OCI-LY1 (cell line): Measurements from ENCODE around the gene ATP6V1E1.

Experiments used
- H2AFZ ChIP-seq: fragments of 200-600 bp; sonication (generic), shearing (Covaris generic); 2 replicates; pipeline ENCODE4 v1.6.0; 2014; ENCODE audit warnings: antibody characterized with exemption, mild to moderate bottlenecking, low read length
- H3F3A ChIP-seq: fragments of 200-600 bp; sonication (generic), shearing (Covaris generic); 2 replicates; pipeline ENCODE4 v1.6.0; 2014; ENCODE audit warnings: mild to moderate bottlenecking, antibody characterized with exemption, low read length, moderate library complexity; ENCODE audit not compliant: insufficient read depth
- H3K27ac ChIP-seq: fragments of 200-600 bp; sonication (generic); 2 replicates; pipeline ENCODE4 v1.5.1; 2014; ENCODE audit warnings: low read length, mixed run types, mild to moderate bottlenecking, low read depth; ENCODE audit not compliant: poor library complexity, severe bottlenecking
- H3K27me3 ChIP-seq: fragments of 200-600 bp; sonication (generic); 2 replicates; pipeline ENCODE4 v1.6.0; 2014; ENCODE audit warnings: antibody characterized with exemption, mild to moderate bottlenecking, low read length, moderate library complexity; ENCODE audit not compliant: insufficient read depth
- H3K36me3 ChIP-seq: fragments of 200-600 bp; sonication (generic); 2 replicates; pipeline ENCODE4 v1.6.1; 2014; ENCODE audit warnings: mild to moderate bottlenecking, antibody characterized with exemption, low read length, moderate library complexity, mixed read lengths; ENCODE audit not compliant: insufficient read depth
- H3K4me1 ChIP-seq: fragments of 200-600 bp; sonication (generic); 2 replicates; pipeline ENCODE4 v1.5.1; 2014; ENCODE audit warnings: mild to moderate bottlenecking, low read length, moderate library complexity; ENCODE audit not compliant: insufficient read depth, severe bottlenecking
- H3K4me2 ChIP-seq: fragments of 200-600 bp; sonication (generic), shearing (Covaris generic); 2 replicates; pipeline ENCODE4 v1.6.1; 2014; ENCODE audit warnings: low read length
- H3K4me3 ChIP-seq: fragments of 200-600 bp; sonication (generic); 2 replicates; pipeline ENCODE4 v1.5.1; 2014; ENCODE audit warnings: low read length, low read depth, mild to moderate bottlenecking, mixed read lengths; ENCODE audit not compliant: poor library complexity, severe bottlenecking
- H3K79me2 ChIP-seq: fragments of 200-600 bp; shearing (Covaris generic); 2 replicates; pipeline ENCODE4 v1.6.1; 2016; ENCODE audit warnings: mixed run types, low read length, mixed read lengths; ENCODE audit not compliant: insufficient read depth
- H3K9ac ChIP-seq: fragments of 200-600 bp; sonication (generic), shearing (Covaris generic); 2 replicates; pipeline ENCODE4 v1.6.1; 2014; ENCODE audit warnings: mild to moderate bottlenecking, low read length, mixed read lengths
- H3K9me2 ChIP-seq: fragments of 200-600 bp; sonication (generic), shearing (Covaris generic); 2 replicates; pipeline ENCODE4 v1.6.1; 2014; ENCODE audit warnings: low read depth, mild to moderate bottlenecking, low read length, mixed read lengths
- H3K9me3 ChIP-seq: fragments of 200-600 bp; shearing (Covaris generic); 2 replicates; pipeline ENCODE4 v1.6.1; 2014; ENCODE audit warnings: low read length, mixed read lengths
- H4K20me1 ChIP-seq: fragments of 200-600 bp; sonication (generic), shearing (Covaris generic); 2 replicates; pipeline ENCODE4 v1.6.0; 2016; ENCODE audit warnings: mild to moderate bottlenecking, low read length; ENCODE audit not compliant: insufficient read depth
- CTCF ChIP-seq: fragments of 200-600 bp; sonication (generic), shearing (Covaris generic); IDR thresholded peaks from 2 replicates; pipeline ENCODE4 v1.5.1; 2017; ENCODE audit warnings: mild to moderate bottlenecking, antibody characterized with exemption, low read length, moderate library complexity, mixed read lengths
- EZH2 ChIP-seq: fragments of 200-600 bp; sonication (generic), shearing (Covaris generic); IDR thresholded peaks from 2 replicates; pipeline ENCODE4 v1.8.0; 2017; ENCODE audit warnings: borderline replicate concordance, mixed run types, mild to moderate bottlenecking, antibody characterized with exemption, low read length, moderate library complexity, mixed read lengths

Gene ATP6V1E1

GRCh38 chr22:17590586-17590985 lies 38.0 kb downstream of the ATP6V1E1 start:
- Histone ChIP-seq H3K9me2 (no peaks in the 10 kb centered on the region), H3K4me2 (no peak overlapping the region), H3K27me3 (no peaks in the 10 kb centered on the region), H3F3A (no peaks in the 10 kb centered on the region), H4K20me1 (no peaks in the 10 kb centered on the region), H2AFZ (no peak overlapping the region), H3K9me3 (no peaks in the 10 kb centered on the region), H3K9ac (no peak overlapping the region), H3K36me3 (peaks cover 48% of the 10 kb centered on the region), H3K4me1 (peaks cover 27% of the 10 kb centered on the region), H3K79me2 (no peaks in the 10 kb centered on the region), H3K27ac (no peak overlapping the region), H3K4me3 (no peak overlapping the region)
- TF ChIP-seq EZH2, result no peak

GRCh38 chr22:17589810-17590375 lies 38.7 kb downstream of the ATP6V1E1 start:
- Histone ChIP-seq H3K4me1 (peaks cover 20% of the 10 kb centered on the region), H4K20me1 (no peaks in the 10 kb centered on the region), H3F3A (no peaks in the 10 kb centered on the region), H3K27ac (no peak overlapping the region), H3K9ac (no peak overlapping the region), H3K9me3 (no peaks in the 10 kb centered on the region), H3K9me2 (no peaks in the 10 kb centered on the region), H2AFZ (no peak overlapping the region), H3K27me3 (no peaks in the 10 kb centered on the region), H3K79me2 (no peaks in the 10 kb centered on the region), H3K36me3 (peaks cover 44% of the 10 kb centered on the region), H3K4me3 (no peak overlapping the region), H3K4me2 (no peak overlapping the region)
- TF ChIP-seq EZH2 (no peak), CTCF (no peak)

- H3K27ac ChIP-seq, result no peak overlapping the region
- H3K79me2 ChIP-seq, result no peaks in the 10 kb centered on the region
- no peaks in the 10 kb centered on the region for H3F3A ChIP-seq
- H4K20me1 ChIP-seq, result no peaks in the 10 kb centered on the region
- H3K36me3 ChIP-seq, result peaks cover 36% of the 10 kb centered on the region
- H3K9me2 ChIP-seq, result no peaks in the 10 kb centered on the region
- H3K4me2 ChIP-seq, result no peak overlapping the region
- no peak overlapping the region for H3K4me3 ChIP-seq
- no peak overlapping the region for H2AFZ ChIP-seq
- TF ChIP-seq EZH2 (no peak), CTCF (no peak)
- H3K9me3 ChIP-seq, result no peaks in the 10 kb centered on the region
- no peak overlapping the region for H3K9ac ChIP-seq
- peaks cover 7% of the 10 kb centered on the region for H3K4me1 ChIP-seq
- no peaks in the 10 kb centered on the region for H3K27me3 ChIP-seq
These were observed 39.9 kb downstream of the ATP6V1E1 start for GRCh38 chr22:17588606-17589005.

GRCh38 chr22:17587629-17588028 lies 40.9 kb downstream of the ATP6V1E1 start:
- H3K9me2 ChIP-seq, result no peaks in the 10 kb centered on the region
- H3K4me3 ChIP-seq, result no peak overlapping the region
- no peaks in the 10 kb centered on the region for H4K20me1 ChIP-seq
- no peak overlapping the region for H3K9ac ChIP-seq
- H3F3A ChIP-seq, result no peaks in the 10 kb centered on the region
- H3K4me1 ChIP-seq, result no peaks in the 10 kb centered on the region
- no peaks in the 10 kb centered on the region for H3K27me3 ChIP-seq
- H3K79me2 ChIP-seq, result no peaks in the 10 kb centered on the region
- no peak overlapping the region for H3K27ac ChIP-seq
- H2AFZ ChIP-seq, result no peak overlapping the region
- H3K4me2 ChIP-seq, result no peak overlapping the region
- H3K36me3 ChIP-seq, result peaks cover 26% of the 10 kb centered on the region
- TF ChIP-seq EZH2 (no peak), CTCF (no peak)
- H3K9me3 ChIP-seq, result no peaks in the 10 kb centered on the region
